HepG2 (cell line): ENCODE results near the gene USH2A. TPM values are rescaled to one million over a fixed set of nuclear protein-coding genes. Genes with fewer than 3 reads are reported as not detected.

ENCODE experiments used
- ATAC-seq: fragments of 200-7000 bp; cut with Tn5 transposase; 3 replicates; pipeline ENCODE4 v1.9.1; 2020; ENCODE audit warnings: mild to moderate bottlenecking, moderate library complexity
- BruUV-seq: library from RNA; stranded (reverse); fragments of 400-500 nt; replicated peaks from 2 replicates; lab custom pipeline; 2021; lab: Mats Ljungman, UMichigan
- CTCF ChIA-PET: fragments of 300-600 bp; formaldehyde crosslinking; extraction: SDS; loops from one replicate; lab custom pipeline; 2021; ENCODE audit warnings: low total read pairs, inconsistent platforms, low intra/inter-chr PET ratio; lab: Yijun Ruan, JAX
- POLR2A ChIA-PET: fragments of 350-600 bp; sonication (Branson Sonifier 250); formaldehyde crosslinking; loops from one replicate; lab custom pipeline; 2020; ENCODE audit warnings: antibody characterized with exemption, inconsistent platforms; lab: Yijun Ruan, JAX
- DNase-seq: peaks from one replicate; pipeline ENCODE4 v3.0.0-alpha.2; 2015; ENCODE audit warnings: low spot score
- FAIRE-seq: peaks from 3 replicates; lab custom pipeline; 2011; peaks lifted over from hg19 to GRCh38; lab: Jason Lieb, UNC
- H2AFZ ChIP-seq: one replicate; pipeline ENCODE4 v1.6.1; 2011; ENCODE audit warnings: low read length, inconsistent platforms
- H3K27ac ChIP-seq: fragments of 300-600 bp; 3 replicates; pipeline ENCODE4 v1.8.0; 2011; ENCODE audit warnings: mixed run types, mild to moderate bottlenecking, mixed read lengths, low read length, inconsistent platforms; ENCODE audit not compliant: insufficient read depth; ENCODE audit errors: extremely low read length
- H3K27me3 ChIP-seq, 2 experiments: fragments of 200-600 bp in 1 of 2; 2 replicates in 1 of 2; 3 replicates in 1 of 2; pipeline versions ENCODE4 v1.6.0 to v1.8.0; 2011; ENCODE audit warnings: low read length in 2 of 2, mild to moderate bottlenecking in 2 of 2, moderate library complexity in 2 of 2, inconsistent platforms in 1 of 2; ENCODE audit not compliant: insufficient read depth in 2 of 2, control insufficient read depth in 1 of 2
- H3K36me3 ChIP-seq, 2 experiments: fragments of 200-600 bp in 1 of 2; replicated peaks in 1 of 2; 2 replicates in 1 of 2; 3 replicates in 1 of 2; pipeline versions ENCODE4 v1.5.1 to v1.8.0; 2011; ENCODE audit warnings: low read length in 2 of 2, inconsistent platforms in 1 of 2; ENCODE audit not compliant: insufficient read depth in 2 of 2, control insufficient read depth in 1 of 2
- H3K4me1 ChIP-seq: 2 replicates; pipeline ENCODE4 v1.5.1; 2012; ENCODE audit warnings: low read length, inconsistent platforms; ENCODE audit not compliant: insufficient read depth
- H3K4me2 ChIP-seq: 2 replicates; pipeline ENCODE4 v1.6.0; 2011; ENCODE audit warnings: low read depth, low read length, inconsistent platforms
- H3K4me3 ChIP-seq, 3 experiments: fragments of 200-600 bp in 1 of 3; sonication (generic), shearing (Covaris generic) in 1 of 3; replicated peaks in 1 of 3; 2 replicates each; pipeline ENCODE4 v1.5.1; 2011 to 2016; ENCODE audit warnings: low read length in 3 of 3, inconsistent platforms in 2 of 3, low read depth in 2 of 3, mild to moderate bottlenecking in 2 of 3, control low read depth in 1 of 3, mixed read lengths in 1 of 3; ENCODE audit not compliant: insufficient read depth in 1 of 3
- H3K79me2 ChIP-seq: one replicate; pipeline ENCODE4 v1.6.1; 2011; ENCODE audit warnings: low read length, inconsistent platforms; ENCODE audit not compliant: insufficient read depth
- H3K9ac ChIP-seq: 2 replicates; pipeline ENCODE4 v1.6.0; 2011; ENCODE audit warnings: mild to moderate bottlenecking, low read depth, low read length, inconsistent platforms; ENCODE audit not compliant: insufficient read depth
- H3K9me3 ChIP-seq: 2 replicates; pipeline ENCODE4 v1.5.1; 2012; ENCODE audit warnings: mild to moderate bottlenecking, low read length
- H4K20me1 ChIP-seq: 2 replicates; pipeline ENCODE4 v1.6.0; 2011; ENCODE audit warnings: inconsistent platforms, mild to moderate bottlenecking, low read length, moderate library complexity; ENCODE audit not compliant: insufficient read depth
- ARID4A ChIP-seq: sonication (generic); formaldehyde crosslinking; IDR thresholded peaks from 2 replicates; pipeline ENCODE4 v1.5.0; 2020; ENCODE audit warnings: mild to moderate bottlenecking, missing genetic modification reagents, borderline replicate concordance
- ETS1 ChIP-seq: sonication (generic); formaldehyde crosslinking; IDR thresholded peaks from 2 replicates; pipeline ENCODE4 v1.4.0; 2020; ENCODE audit warnings: missing genetic modification reagents
- MXI1 ChIP-seq: IDR thresholded peaks from 3 replicates; pipeline ENCODE4 v1.6.1; 2012; ENCODE audit warnings: low read depth, low read length, inconsistent platforms, borderline replicate concordance
- RFXAP ChIP-seq: sonication (generic); formaldehyde crosslinking; IDR thresholded peaks from 2 replicates; pipeline ENCODE4 v1.4.0; 2020; ENCODE audit warnings: missing genetic modification reagents, borderline replicate concordance
- TFDP1 ChIP-seq: IDR thresholded peaks from 2 replicates; pipeline ENCODE4 v1.6.1; 2016; ENCODE audit warnings: missing compliant biosample characterization, missing genetic modification reagents, borderline replicate concordance
- THAP11 ChIP-seq: IDR thresholded peaks from 2 replicates; pipeline ENCODE4 v1.6.1; 2016; ENCODE audit warnings: missing biosample characterization, missing genetic modification reagents
- ZMAT3 ChIP-seq: sonication (generic); formaldehyde crosslinking; conservative IDR thresholded peaks from 2 replicates; pipeline ENCODE4 v1.7.0; 2021; ENCODE audit warnings: missing genetic modification reagents
- ZNF280B ChIP-seq: sonication (generic); formaldehyde crosslinking; IDR thresholded peaks from 2 replicates; pipeline ENCODE4 v1.5.0; 2020; ENCODE audit warnings: missing genetic modification reagents, mild to moderate bottlenecking, borderline replicate concordance
- in situ Hi-C: cut with HindIII; loops from 2 replicates; pipeline ENCODE4 v1.10.0; 2017; ENCODE audit warnings: low pct_unique_long_range_greater_than_20kb; ENCODE audit not compliant: extremely low pct_ligation_motif_present
- intact Hi-C: fragments of 100-400 bp; cut with micrococcal nuclease; formaldehyde crosslinking; loops from one replicate; pipeline ENCODE4 v1.10.0; 2022; ENCODE audit not compliant: unreplicated experiment
- polyA plus RNA-seq, 8 experiments: library from polyadenylated mRNA; depleted of rRNA in 3 of 8; stranded (reverse) in 7 of 8; unstranded in 1 of 8; fragments of >200 nt; fragmentation: Illumina TruSeq in 4 of 8; extraction: Trizol in 4 of 8; gene quantifications; 2 replicates each; pipeline versions ENCODE4 v1.2.1 to v1.2.3, GENCODE V29; 2011 to 2016; ENCODE audit warnings: low read depth in 4 of 8, missing spikeins in 1 of 8, mixed read lengths in 1 of 8; ENCODE audit not compliant: insufficient read depth in 1 of 8
- total RNA-seq, 5 experiments: library from RNA; depleted of rRNA; stranded (reverse); fragments of >200 nt; fragmentation: Illumina TruSeq; extraction: Trizol; gene quantifications; 2 replicates each; pipeline ENCODE4 v1.2.3, GENCODE V29; 2016; ENCODE audit warnings: low read depth in 1 of 5

The USH2A gene
- total and polyA plus RNA-seq, 2 of the 13 experiments (the other 11 are each of a cell fraction or from before 2014, with no cell fraction given), result 0.02 TPM; not detected in 1

GRCh38 chr1:216366979-216367378 is 56.3 kb downstream of the USH2A start:
- in situ Hi-C loops (no loop called here), intact Hi-C loops (no loop called here)
- Histone ChIP-seq H3K9me3 (no peaks in the 10 kb centered on the region), H3K4me2 (no peak overlapping the region), H2AFZ (no peak overlapping the region), H3K4me1 (no peaks in the 10 kb centered on the region), H3K4me3 (no peak overlapping the region), H4K20me1 (no peaks in the 10 kb centered on the region)
- ATAC-seq, result no peak
- POLR2A ChIA-PET, result no interaction called here
- no peak for TF ChIP-seq TFDP1
- no peak for TF ChIP-seq THAP11
- TF ChIP-seq ETS1 (CRISPR knock-in tag), result no peak
- no peak for TF ChIP-seq ZNF280B (CRISPR knock-in tag)
- TF ChIP-seq MXI1, result no peak
- no peak for TF ChIP-seq ARID4A (CRISPR knock-in tag)
- TF ChIP-seq RFXAP (CRISPR knock-in tag), result no peak
- TF ChIP-seq ZMAT3 (CRISPR knock-in tag), result no peak
- TF ChIP-seq, all 625 proteins: peak for 0
- no peaks in the 10 kb centered on the region for H3K79me2 ChIP-seq
- H3K27me3 ChIP-seq, result no peaks in the 10 kb centered on the region
- no peak overlapping the region for H3K27ac ChIP-seq
- DNase-seq (no peak), FAIRE-seq (no peak)
- CTCF ChIA-PET, result no interaction called here
- H3K9ac ChIP-seq, result no peak overlapping the region
- H3K36me3 ChIP-seq, result no peaks in the 10 kb centered on the region
- BruUV-seq, result no TSS peak
